Fibroblast of lung (primary cell): ENCODE results near the gene SLFN12L. TPM values are rescaled to one million over a fixed set of nuclear protein-coding genes. Genes with fewer than 3 reads are reported as not detected.
"Not testable (repeated sequence)": the region's sequence is repeated elsewhere in the genome, so short reads cannot be mapped to it uniquely, and the experiment has no call there.

Experiments
- DNase-seq, 2 donors: peaks; one replicate each; pipeline versions ENCODE4 v3.0.0 to v3.0.0-alpha.2; 2010; ENCODE audit warnings: low read depth in 2 of 2
- H2AFZ ChIP-seq: 2 replicates; pipeline ENCODE4 v1.5.1; 2012; ENCODE audit warnings: low read length, control low read depth, inconsistent platforms
- H3K27ac ChIP-seq: 2 replicates; pipeline ENCODE4 v1.5.1; 2011; ENCODE audit warnings: low read length, control low read depth; ENCODE audit not compliant: insufficient read depth
- H3K27me3 ChIP-seq: 2 replicates; pipeline ENCODE4 v1.5.1; 2011; ENCODE audit warnings: mild to moderate bottlenecking, low read length; ENCODE audit not compliant: control insufficient read depth, insufficient read depth
- H3K36me3 ChIP-seq: 2 replicates; pipeline ENCODE4 v1.5.1; 2011; ENCODE audit warnings: low read length; ENCODE audit not compliant: control insufficient read depth, insufficient read depth
- H3K4me1 ChIP-seq: 2 replicates; pipeline ENCODE4 v1.5.1; 2011; ENCODE audit warnings: low read length; ENCODE audit not compliant: control insufficient read depth, insufficient read depth; ENCODE audit errors: extremely low read depth
- H3K4me2 ChIP-seq: 2 replicates; pipeline ENCODE4 v1.5.1; 2011; ENCODE audit warnings: low read length, control low read depth; ENCODE audit not compliant: insufficient read depth; ENCODE audit errors: extremely low read depth
- H3K4me3 ChIP-seq, 4 experiments: fragments of 200-600 bp in 1 of 4; sonication (generic) in 1 of 4; replicated peaks in 1 of 4; 2 replicates each; pipeline ENCODE4 v1.5.1; 2011 to 2016; ENCODE audit warnings: low read length in 4 of 4, low read depth in 3 of 4, mild to moderate bottlenecking in 3 of 4, control low read depth in 2 of 4, inconsistent platforms in 1 of 4, mixed read lengths in 1 of 4; ENCODE audit not compliant: insufficient read depth in 1 of 4; ENCODE audit errors: control extremely low read depth in 1 of 4
- H3K79me2 ChIP-seq: 2 replicates; pipeline ENCODE4 v1.5.1; 2012; ENCODE audit warnings: mild to moderate bottlenecking, low read length, inconsistent platforms; ENCODE audit not compliant: control insufficient read depth, insufficient read depth
- H3K9ac ChIP-seq: 2 replicates; pipeline ENCODE4 v1.5.1; 2011; ENCODE audit warnings: mild to moderate bottlenecking, low read length, control low read depth; ENCODE audit not compliant: insufficient read depth
- H3K9me3 ChIP-seq: 2 replicates; pipeline ENCODE4 v1.5.1; 2012; ENCODE audit warnings: low read depth, low read length; ENCODE audit not compliant: control insufficient read depth, insufficient read depth
- H4K20me1 ChIP-seq: 2 replicates; pipeline ENCODE4 v1.5.1; 2011; ENCODE audit warnings: low read length; ENCODE audit not compliant: control insufficient read depth, insufficient read depth; ENCODE audit errors: extremely low read depth
- EZH2 ChIP-seq: IDR thresholded peaks from 2 replicates; pipeline ENCODE4 v1.5.1; 2012; ENCODE audit warnings: low read length, control low read depth, mild to moderate bottlenecking; ENCODE audit errors: missing control alignments
- polyA plus RNA-seq, 2 donors: library from polyadenylated mRNA; depleted of rRNA in 1 of 2; stranded (reverse) in 1 of 2; unstranded in 1 of 2; fragments of >200 nt; gene quantifications; 2 replicates each; pipeline ENCODE4 v1.2.1, GENCODE V29; 2011 to 2012; ENCODE audit warnings: missing spikeins in 1 of 2
- total RNA-seq: library from RNA; depleted of rRNA; stranded (reverse); fragments of >200 nt; gene quantifications from 2 replicates; pipeline ENCODE4 v1.2.1, GENCODE V29; 2014
- TF ChIP-seq, protein P1 (sequence below), 2 donors: IDR thresholded peaks in 1 of 2; conservative IDR thresholded peaks in 1 of 2; 1 replicate in 1 of 2; 2 replicates in 1 of 2; pipeline ENCODE4 v1.5.1; 2011 to 2012; ENCODE audit warnings: low read length in 2 of 2, control low read depth in 1 of 2, inconsistent platforms in 1 of 2, low read depth in 1 of 2, mild to moderate bottlenecking in 1 of 2

SLFN12L gene
- total and polyA plus RNA-seq, 2 donors (not counting 1 experiment from before 2014, with no cell fraction given) = 0.09 to 0.17 TPM

DNA sequence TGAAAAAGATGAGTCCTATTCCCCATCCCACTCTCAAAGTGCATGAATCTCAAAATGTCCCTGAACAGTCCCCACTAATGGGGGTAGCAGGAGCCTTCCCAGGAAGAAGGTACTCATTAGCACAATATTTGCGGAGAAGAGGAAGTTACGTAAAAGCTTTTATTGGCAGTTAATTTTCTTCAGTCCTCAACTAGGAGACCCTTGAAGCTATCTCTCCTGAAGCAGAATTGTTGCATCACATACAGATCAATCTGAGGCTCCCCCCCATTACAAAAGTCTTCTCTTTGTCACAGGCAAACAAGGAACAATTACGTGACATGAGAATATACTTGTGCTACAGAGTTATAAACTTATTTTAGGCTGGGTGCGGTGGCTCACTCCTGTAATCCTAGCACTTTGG is 14.2 kb downstream of the SLFN12L start:
- H3K9me3 ChIP-seq = no peaks in the 10 kb centered on the region
- no peak for DNase-seq
- TF ChIP-seq EZH2 = no peak
- TF ChIP-seq, protein P1, sequence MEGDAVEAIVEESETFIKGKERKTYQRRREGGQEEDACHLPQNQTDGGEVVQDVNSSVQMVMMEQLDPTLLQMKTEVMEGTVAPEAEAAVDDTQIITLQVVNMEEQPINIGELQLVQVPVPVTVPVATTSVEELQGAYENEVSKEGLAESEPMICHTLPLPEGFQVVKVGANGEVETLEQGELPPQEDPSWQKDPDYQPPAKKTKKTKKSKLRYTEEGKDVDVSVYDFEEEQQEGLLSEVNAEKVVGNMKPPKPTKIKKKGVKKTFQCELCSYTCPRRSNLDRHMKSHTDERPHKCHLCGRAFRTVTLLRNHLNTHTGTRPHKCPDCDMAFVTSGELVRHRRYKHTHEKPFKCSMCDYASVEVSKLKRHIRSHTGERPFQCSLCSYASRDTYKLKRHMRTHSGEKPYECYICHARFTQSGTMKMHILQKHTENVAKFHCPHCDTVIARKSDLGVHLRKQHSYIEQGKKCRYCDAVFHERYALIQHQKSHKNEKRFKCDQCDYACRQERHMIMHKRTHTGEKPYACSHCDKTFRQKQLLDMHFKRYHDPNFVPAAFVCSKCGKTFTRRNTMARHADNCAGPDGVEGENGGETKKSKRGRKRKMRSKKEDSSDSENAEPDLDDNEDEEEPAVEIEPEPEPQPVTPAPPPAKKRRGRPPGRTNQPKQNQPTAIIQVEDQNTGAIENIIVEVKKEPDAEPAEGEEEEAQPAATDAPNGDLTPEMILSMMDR (conservative IDR thresholded peaks at IDR 0.05 in 1 of 2, IDR thresholded peaks at IDR 0.05 in 1 of 2; ENCODE audit: low read depth in 1 of 2, low read length in 2 of 2) = no peak
- no peak overlapping the region for H3K9ac ChIP-seq
- H3K4me1 ChIP-seq = no peaks in the 10 kb centered on the region
- H3K79me2 ChIP-seq = no peaks in the 10 kb centered on the region
- no peak overlapping the region for H3K4me2 ChIP-seq
- no peak overlapping the region for H3K27ac ChIP-seq
- no peaks in the 10 kb centered on the region for H3K36me3 ChIP-seq
- no peaks in the 10 kb centered on the region for H4K20me1 ChIP-seq
- H3K4me3 ChIP-seq = no peak overlapping the region
- H2AFZ ChIP-seq = no peak overlapping the region
- H3K27me3 ChIP-seq = no peaks in the 10 kb centered on the region

DNA sequence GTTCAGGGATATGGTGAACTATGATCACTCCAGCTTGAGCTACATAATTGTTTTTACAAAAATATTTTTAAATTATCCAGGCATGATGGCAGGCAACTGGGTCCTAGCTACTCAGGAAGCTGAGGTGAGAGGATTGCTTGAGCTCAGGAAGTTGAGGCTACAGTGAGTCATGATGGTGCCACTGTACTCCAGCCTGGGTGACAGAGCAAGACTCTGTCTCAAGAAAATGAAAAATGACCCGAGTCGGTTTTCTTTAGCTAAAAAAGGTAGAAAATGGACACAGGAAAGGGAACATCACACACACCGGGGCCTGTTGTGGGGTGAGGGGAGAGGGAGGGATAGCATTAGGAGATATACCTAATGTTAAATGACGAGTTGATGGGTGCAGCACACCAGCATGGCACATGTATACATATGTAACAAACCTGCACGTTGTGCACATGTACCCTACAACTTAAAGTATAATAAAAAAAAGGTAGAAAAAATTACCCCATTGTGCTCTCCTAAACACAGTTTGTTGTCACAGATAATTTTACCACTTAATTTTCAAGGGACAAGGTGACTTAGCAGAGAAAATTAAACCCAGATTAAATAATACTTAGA is 15.7 kb downstream of the SLFN12L start:
- H3K9me3 ChIP-seq, H4K20me1 ChIP-seq, H3K36me3 ChIP-seq, H3K27me3 ChIP-seq, DNase-seq, H3K4me1 ChIP-seq, H3K4me2 ChIP-seq, H3K9ac ChIP-seq, H3K79me2 ChIP-seq, H2AFZ ChIP-seq, H3K4me3 ChIP-seq, H3K27ac ChIP-seq: not testable (repeated sequence)

DNA sequence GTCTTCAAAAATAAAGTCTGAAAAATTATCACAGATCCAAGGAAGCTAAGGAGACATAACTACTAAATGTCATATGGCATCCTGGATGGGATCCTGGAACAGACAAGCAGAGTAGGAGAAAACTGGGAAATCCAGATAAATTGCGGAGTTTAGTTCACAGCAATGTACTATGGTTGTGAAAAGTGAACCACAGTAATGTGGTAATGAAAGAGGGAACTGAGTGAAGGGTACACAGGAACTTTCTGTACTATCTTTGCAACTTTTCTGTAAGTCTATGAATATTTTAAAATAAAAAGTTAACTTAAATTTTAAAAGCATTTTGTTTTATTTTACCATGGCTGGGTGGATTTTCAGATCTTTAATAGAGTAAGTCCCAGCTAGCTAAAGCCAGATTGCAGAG is 16.3 kb downstream of the SLFN12L start:
- H4K20me1 ChIP-seq = no peaks in the 10 kb centered on the region
- no peak overlapping the region for H3K9ac ChIP-seq
- H3K27ac ChIP-seq = no peak overlapping the region
- TF ChIP-seq EZH2 = no peak
- TF ChIP-seq, protein P1 (conservative IDR thresholded peaks at IDR 0.05 in 1 of 2, IDR thresholded peaks at IDR 0.05 in 1 of 2; ENCODE audit: low read depth in 1 of 2, low read length in 2 of 2) = no peak
- no peaks in the 10 kb centered on the region for H3K4me1 ChIP-seq
- no peaks in the 10 kb centered on the region for H3K79me2 ChIP-seq
- H3K4me3 ChIP-seq = no peak overlapping the region
- no peaks in the 10 kb centered on the region for H3K27me3 ChIP-seq
- H3K36me3 ChIP-seq = no peaks in the 10 kb centered on the region
- no peaks in the 10 kb centered on the region for H3K9me3 ChIP-seq
- DNase-seq = no peak
- no peak overlapping the region for H3K4me2 ChIP-seq
- H2AFZ ChIP-seq = no peak overlapping the region
